Cortex of kidney (tissue), 1 donor: ENCODE measurements around the gene MRPS2.
"Not testable (repeated sequence)": the region's sequence is repeated elsewhere in the genome, so short reads cannot be mapped to it uniquely, and the experiment has no call there.

ENCODE experiments used
- DNase-seq: peaks from one replicate; lab custom pipeline; 2025; lab: John Stamatoyannopoulos, UW

MRPS2 gene

GRCh38 chr9:135531096-135531495, 30.6 kb downstream of the MRPS2 start:
- no peak for DNase-seq

DNA sequence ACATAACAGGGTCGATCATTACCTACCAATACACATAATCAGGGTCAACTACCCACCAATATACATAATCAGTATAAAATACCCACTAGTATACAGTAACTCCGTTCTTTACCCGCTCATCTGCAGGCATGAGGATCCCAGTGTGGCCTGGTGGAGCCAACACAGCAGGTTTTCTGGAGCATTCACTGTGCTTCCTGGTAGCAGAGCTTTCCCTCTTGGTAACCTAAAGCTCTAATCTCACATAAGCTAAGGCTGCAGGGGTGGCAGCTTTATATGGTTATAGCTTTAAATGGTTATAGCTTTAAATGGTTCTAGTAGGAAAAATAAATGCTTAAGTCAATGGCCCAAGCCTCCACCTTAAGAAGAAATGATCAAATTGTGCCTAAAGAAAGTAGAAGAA, 32.6 kb downstream of the MRPS2 start:
- DNase-seq = no peak

GRCh38 chr9:135533674-135534073, 33.2 kb downstream of the MRPS2 start:
- no peak for DNase-seq

- not testable (repeated sequence) for DNase-seq
These were observed 33.8 kb downstream of the MRPS2 start for GRCh38 chr9:135534192-135534711.

DNA sequence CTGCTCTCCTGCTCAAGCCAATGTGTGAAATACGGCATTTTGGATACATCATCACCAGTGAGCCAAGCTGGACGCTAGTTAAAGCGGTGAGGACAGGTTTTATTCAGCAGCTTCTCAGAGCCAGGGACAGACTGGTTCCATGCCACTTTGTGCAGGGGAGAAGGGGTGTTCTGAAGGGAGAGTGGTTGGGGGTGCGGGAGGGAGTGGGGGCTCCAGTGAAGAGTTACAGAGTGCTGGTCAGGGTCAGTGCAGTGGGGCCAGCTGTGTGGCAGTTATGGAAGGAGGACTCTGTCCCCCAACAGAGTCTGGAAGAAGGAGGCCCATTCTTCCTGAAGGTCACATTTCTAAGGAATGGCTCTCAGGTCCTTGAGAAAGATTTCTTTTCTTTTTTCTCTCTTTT, 34.3 kb downstream of the MRPS2 start:
- DNase-seq = not testable (repeated sequence)

DNA sequence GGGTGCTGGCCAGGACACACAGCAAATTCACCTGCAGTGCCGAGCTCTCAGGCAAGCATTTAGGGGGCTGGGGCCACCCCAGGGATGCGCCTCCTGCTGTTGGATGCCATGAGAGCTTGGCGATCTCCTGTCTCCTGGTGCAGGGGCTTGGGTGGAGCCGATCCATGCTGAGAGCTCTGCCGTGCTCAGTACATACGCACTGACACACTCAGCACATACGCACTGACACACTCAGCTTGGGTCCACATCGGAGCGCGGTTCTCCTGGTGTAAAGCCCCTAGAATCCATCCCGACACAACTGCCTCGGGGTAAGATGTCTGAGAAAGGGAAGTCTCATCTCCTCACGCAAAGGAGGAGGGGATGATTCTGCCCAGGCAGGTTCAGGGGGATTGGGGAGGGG, 35.1 kb downstream of the MRPS2 start:
- DNase-seq = not testable (repeated sequence)

GRCh38 chr9:135536216-135536615, 35.7 kb downstream of the MRPS2 start:
- no peak for DNase-seq

DNA sequence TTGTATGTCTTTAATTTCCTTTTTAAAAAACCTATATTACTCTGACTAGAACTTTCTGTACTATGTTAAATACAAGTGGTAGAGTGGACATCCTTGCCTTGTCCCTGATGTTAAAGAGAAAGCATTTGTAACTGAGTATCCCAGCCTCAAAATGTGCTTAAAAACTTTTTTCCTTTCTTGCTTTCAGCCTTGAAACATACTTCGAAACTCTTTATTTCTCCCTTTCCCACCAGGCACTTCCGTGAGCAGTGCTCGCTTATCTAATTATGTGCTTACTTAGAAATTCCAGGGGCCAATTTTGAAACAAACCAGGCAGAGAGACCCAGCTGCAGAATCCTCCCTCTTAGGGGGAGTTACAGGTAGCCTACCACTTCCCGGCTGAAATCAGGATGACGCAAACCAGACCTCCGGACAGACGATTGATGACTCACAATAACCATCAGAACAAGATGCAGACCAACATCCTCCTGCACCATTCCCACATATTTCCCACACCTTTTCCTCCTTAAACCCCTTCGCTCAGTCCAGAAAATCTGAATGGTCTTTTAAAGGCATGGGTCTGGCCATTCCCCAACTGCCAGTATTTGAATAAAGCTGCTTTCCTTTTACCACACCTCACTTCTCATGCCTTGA, 42.9 kb downstream of the MRPS2 start:
- DNase-seq = not testable (repeated sequence)

GRCh38 chr9:135544981-135545635, 44.6 kb downstream of the MRPS2 start:
- no peak for DNase-seq

DNA sequence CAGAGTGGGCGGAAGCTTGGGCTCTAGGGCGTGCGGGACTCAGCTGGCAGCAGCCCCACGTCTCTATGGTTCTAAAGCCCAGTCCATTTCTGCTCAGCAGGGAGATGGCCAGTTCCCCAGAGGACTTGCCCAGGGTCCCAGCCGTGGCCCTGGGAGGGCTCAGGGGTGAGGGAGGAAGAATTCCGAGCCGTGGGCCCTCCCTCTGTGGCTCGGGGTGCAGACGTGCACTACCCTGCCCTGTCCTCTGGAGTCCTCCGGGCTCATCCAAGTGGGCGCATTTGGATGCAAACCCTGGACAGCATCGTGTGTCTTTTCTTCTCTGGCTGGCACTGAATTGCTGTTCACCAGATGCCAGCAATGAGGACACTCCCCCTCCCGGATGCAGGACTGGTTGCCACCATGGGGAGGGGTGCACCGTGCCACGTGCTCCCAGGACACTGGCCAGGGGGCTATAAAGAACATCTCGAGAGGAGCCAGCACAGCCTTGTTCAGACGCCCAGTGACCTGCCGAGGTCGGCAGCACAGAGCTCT, 45.2 kb downstream of the MRPS2 start, which contains the start of gene OBP2A:
Gene OBP2A, plus strand, starts transcription at position 481 of the 531 bp plus-strand sequence. CDS start 55 bp downstream, outside the sequence.
- DNase-seq = not testable (repeated sequence)

GRCh38 chr9:135546792-135547617, 46.5 kb downstream of the MRPS2 start:
- DNase-seq = not testable (repeated sequence)

- DNase-seq = no peak
These were observed 47.6 kb downstream of the MRPS2 start for GRCh38 chr9:135547756-135548736.

GRCh38 chr9:135549478-135550343, 49.2 kb downstream of the MRPS2 start:
- DNase-seq = not testable (repeated sequence)

- no peak for DNase-seq
These were observed 49.9 kb downstream of the MRPS2 start for GRCh38 chr9:135550344-135550918.

DNA sequence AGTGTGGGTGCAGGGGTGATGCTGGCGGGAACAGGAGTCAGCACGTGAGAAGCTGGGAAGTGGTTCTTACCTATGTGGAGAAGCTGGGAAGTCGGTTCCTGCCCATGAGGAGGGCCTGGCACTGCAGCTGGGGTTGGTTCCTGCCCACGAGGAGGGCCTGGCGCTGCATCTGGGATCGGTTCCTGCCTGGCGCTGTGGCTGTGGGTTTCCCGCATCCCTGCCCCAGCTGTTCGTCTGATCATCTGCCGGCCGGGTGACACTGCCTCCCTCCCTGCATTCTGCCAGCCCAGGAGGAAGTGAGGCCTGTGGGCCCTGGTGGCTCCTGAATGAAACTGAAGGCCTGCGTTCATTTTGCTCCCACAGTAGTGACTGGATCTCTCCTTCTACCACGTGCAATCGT, 50.5 kb downstream of the MRPS2 start:
- DNase-seq = no peak

- no peak for DNase-seq
These were observed 51.0 kb downstream of the MRPS2 start for GRCh38 chr9:135551456-135551855.

DNA sequence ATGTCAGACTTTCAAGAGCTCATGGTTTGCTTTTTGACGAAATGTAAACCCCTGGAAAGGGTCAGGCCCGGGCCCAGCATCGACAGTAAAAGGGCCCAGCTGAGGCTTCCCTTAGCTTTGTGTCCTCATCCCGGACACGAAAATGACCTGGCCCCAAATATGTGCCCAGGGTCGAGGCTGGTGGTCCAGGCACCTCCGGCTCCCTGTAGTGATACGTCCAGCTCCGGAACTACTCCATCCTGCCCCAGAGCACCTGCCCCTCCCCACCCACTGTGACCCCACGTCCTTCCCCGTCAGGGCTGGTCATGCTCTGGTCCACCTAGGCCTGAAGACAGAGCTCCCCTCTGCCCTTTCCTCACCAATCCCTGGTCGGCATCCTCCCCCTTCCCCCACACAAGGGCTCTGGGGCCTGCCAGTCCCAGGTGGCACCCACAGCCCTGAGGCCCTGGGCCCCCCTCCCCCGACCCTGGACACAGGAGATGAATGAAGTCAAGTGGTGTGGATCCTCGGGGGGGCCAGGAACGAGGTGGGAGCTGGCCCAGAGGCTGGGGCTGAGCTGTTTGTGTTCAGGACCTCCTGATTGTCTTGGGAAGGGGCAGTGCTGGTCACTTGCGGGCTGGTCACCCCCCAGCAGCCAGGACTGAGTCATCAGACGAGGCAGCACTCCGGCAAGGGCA, 51.7 kb downstream of the MRPS2 start:
- DNase-seq = no peak

- DNase-seq = no peak
These were observed 52.3 kb downstream of the MRPS2 start for GRCh38 chr9:135552698-135553171.
